CD4-positive, alpha-beta T cell (primary cell): ENCODE results near the gene LMTK3. TPM values are rescaled to one million over a fixed set of nuclear protein-coding genes. Genes with fewer than 3 reads are reported as not detected.

Experiments
- ATAC-seq: fragments of 200-7000 bp; cut with Tn5 transposase; one replicate; pipeline ENCODE4 v1.10.0; 2022; ENCODE audit warnings: mild to moderate bottlenecking; ENCODE audit not compliant: poor library complexity
- CTCF ChIA-PET: fragments of 350-600 bp; sonication (Branson Sonifier 250); formaldehyde crosslinking; loops from one replicate; lab custom pipeline; 2021; ENCODE audit warnings: antibody characterized with exemption, inconsistent platforms; lab: Charles Lee
- POLR2A ChIA-PET: fragments of 350-600 bp; sonication (Branson Sonifier 250); formaldehyde crosslinking; loops from one replicate; lab custom pipeline; 2021; ENCODE audit warnings: antibody characterized with exemption, inconsistent platforms; lab: Charles Lee
- DNase-seq, 14 experiments: peaks; one replicate each; pipeline ENCODE4 v3.0.0-alpha.2; 2013 to 2020; ENCODE audit warnings: mixed read lengths in 2 of 14
- H3K27ac ChIP-seq, 2 donors: one replicate each; pipeline versions ENCODE4 v1.5.1 to v1.7.0; 2013; ENCODE audit warnings: low read length in 2 of 2, low read depth in 1 of 2, mild to moderate bottlenecking in 1 of 2
- H3K27me3 ChIP-seq, 2 experiments: 1 replicate in 1 of 2; 2 replicates in 1 of 2; pipeline versions ENCODE4 v1.6.1 to v1.7.0; 2013; ENCODE audit warnings: low read length in 2 of 2, control low read depth in 1 of 2, mild to moderate bottlenecking in 1 of 2, moderate library complexity in 1 of 2; ENCODE audit not compliant: insufficient read depth in 2 of 2, control insufficient read depth in 1 of 2
- H3K36me3 ChIP-seq: one replicate; pipeline ENCODE4 v1.6.1; 2013; ENCODE audit warnings: low read length, control low read depth; ENCODE audit not compliant: insufficient read depth
- H3K4me1 ChIP-seq: one replicate; pipeline ENCODE4 v1.6.1; 2013; ENCODE audit warnings: low read length, control low read depth; ENCODE audit not compliant: insufficient read depth
- H3K4me3 ChIP-seq: one replicate; pipeline ENCODE4 v1.5.1; 2013; ENCODE audit warnings: mild to moderate bottlenecking, low read length, moderate library complexity
- H3K9me3 ChIP-seq, 2 experiments: 1 replicate in 1 of 2; 2 replicates in 1 of 2; pipeline versions ENCODE4 v1.6.1 to v1.7.0; 2013; ENCODE audit warnings: low read length in 2 of 2, mild to moderate bottlenecking in 2 of 2, control low read depth in 1 of 2, moderate library complexity in 1 of 2; ENCODE audit not compliant: control insufficient read depth in 1 of 2, insufficient read depth in 1 of 2
- H3K27ac Mint-ChIP-seq: one replicate; pipeline ENCODE4 v1.8.0; 2020; ENCODE audit warnings: mixed read lengths
- H3K27me3 Mint-ChIP-seq: one replicate; pipeline ENCODE4 v1.8.0; 2021; ENCODE audit warnings: mixed read lengths
- H3K36me3 Mint-ChIP-seq: one replicate; pipeline ENCODE4 v1.8.0; 2021; ENCODE audit warnings: low read depth, mixed read lengths
- H3K4me1 Mint-ChIP-seq: one replicate; pipeline ENCODE4 v1.8.0; 2021; ENCODE audit warnings: low read depth, mixed read lengths
- H3K4me3 Mint-ChIP-seq: one replicate; pipeline ENCODE4 v1.8.0; 2020; ENCODE audit warnings: mild to moderate bottlenecking, mixed read lengths
- H3K9me3 Mint-ChIP-seq: one replicate; pipeline ENCODE4 v1.8.0; 2020; ENCODE audit warnings: mixed read lengths
- intact Hi-C, 2 experiments: fragments of 100-400 bp; cut with DNase I in 1 of 2; cut with micrococcal nuclease in 1 of 2; formaldehyde crosslinking; loops; one replicate each; pipeline versions ENCODE4 v1.15.1 to v1.9.0; 2023 to 2025; cut with DNase I, micrococcal nuclease
- total RNA-seq, 174 experiments: library from RNA in 2 of 174; stranded (reverse) in 2 of 174; gene quantifications; one replicate each; pipeline ENCODE4 v1.2.3 and lab custom pipeline; 2021 to 2026
- TF ChIP-seq, protein P1 (sequence below): fragments of 200-600 bp; IDR thresholded peaks from one replicate; pipeline ENCODE4 v1.8.0; 2022; ENCODE audit warnings: antibody characterized with exemption, mild to moderate bottlenecking

Gene LMTK3
- total RNA-seq, 2 experiments from 2014 or later, result 15.6 to 18.9 TPM

DNA sequence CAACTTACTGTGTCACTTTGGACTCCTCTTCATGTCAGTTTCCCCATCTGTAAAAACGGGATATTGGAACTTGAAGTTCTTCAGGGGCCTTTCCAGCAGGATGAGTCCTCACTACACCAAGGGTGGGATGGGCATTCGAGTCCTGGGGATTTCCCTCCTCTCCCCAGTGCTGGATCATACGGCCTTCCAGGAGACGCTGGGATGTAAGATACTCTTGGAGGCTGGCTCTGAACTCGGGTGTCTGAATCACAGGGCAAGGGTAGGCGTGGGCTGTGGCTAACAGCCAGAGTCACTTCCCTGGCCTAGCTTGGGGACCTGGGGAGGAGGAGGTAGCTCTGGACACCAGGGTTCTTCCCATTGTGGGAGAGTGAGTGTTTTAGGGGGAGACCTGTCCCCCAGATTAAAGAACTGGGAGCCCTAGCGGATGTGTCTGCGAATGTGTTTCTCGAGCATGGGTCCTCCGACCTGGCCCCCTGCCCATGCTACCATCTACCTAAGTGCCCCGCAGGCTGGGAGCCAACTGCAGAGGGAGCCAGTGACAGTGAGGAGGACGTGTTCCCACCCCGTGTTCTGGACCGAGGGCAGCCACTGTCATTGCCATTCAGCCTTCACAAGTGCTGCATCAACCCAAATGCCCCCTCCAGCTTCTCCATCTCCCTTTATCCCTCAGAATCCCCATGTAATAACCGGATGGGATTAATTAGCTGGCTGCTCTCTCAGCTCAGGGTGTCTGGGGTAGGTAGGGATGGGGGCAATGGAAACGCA, 44.9 kb downstream of the LMTK3 start:
- Mint-ChIP-seq H3K4me3 (no peak overlapping the region), H3K9me3 (no peaks in the 10 kb centered on the region), H3K36me3 (peaks cover 21% of the 10 kb centered on the region), H3K27me3 (no peaks in the 10 kb centered on the region), H3K4me1 (peaks cover 21% of the 10 kb centered on the region), H3K27ac (no peak overlapping the region)
- ChIA-PET POLR2A (interaction anchor here (0.5 kb wide), 1 partner anchor 21 kb away, joined by 3 read pairs; no protein-coding TSS in a partner anchor), CTCF (no interaction called here)
- ATAC-seq (no peak), DNase-seq (no peak)
- Histone ChIP-seq H3K27ac (no peak overlapping the region), H3K4me1 (peaks cover 20% of the 10 kb centered on the region), H3K9me3 (no peaks in the 10 kb centered on the region), H3K27me3 (no peaks in the 10 kb centered on the region), H3K4me3 (no peak overlapping the region), H3K36me3 (peaks cover 14% of the 10 kb centered on the region)
- TF ChIP-seq, protein P1, sequence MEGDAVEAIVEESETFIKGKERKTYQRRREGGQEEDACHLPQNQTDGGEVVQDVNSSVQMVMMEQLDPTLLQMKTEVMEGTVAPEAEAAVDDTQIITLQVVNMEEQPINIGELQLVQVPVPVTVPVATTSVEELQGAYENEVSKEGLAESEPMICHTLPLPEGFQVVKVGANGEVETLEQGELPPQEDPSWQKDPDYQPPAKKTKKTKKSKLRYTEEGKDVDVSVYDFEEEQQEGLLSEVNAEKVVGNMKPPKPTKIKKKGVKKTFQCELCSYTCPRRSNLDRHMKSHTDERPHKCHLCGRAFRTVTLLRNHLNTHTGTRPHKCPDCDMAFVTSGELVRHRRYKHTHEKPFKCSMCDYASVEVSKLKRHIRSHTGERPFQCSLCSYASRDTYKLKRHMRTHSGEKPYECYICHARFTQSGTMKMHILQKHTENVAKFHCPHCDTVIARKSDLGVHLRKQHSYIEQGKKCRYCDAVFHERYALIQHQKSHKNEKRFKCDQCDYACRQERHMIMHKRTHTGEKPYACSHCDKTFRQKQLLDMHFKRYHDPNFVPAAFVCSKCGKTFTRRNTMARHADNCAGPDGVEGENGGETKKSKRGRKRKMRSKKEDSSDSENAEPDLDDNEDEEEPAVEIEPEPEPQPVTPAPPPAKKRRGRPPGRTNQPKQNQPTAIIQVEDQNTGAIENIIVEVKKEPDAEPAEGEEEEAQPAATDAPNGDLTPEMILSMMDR, result no peak
- intact Hi-C loops, result loop anchor here in 1 of 2 experiments (5.0 kb wide), 1 partner anchor 134 kb away; no protein-coding TSS in a partner anchor

- POLR2A ChIA-PET, result no interaction called here
- CTCF ChIA-PET, result no interaction called here
Observed at GRCh38 chr19:48465215-48465614, 46.4 kb downstream of the LMTK3 start.

DNA sequence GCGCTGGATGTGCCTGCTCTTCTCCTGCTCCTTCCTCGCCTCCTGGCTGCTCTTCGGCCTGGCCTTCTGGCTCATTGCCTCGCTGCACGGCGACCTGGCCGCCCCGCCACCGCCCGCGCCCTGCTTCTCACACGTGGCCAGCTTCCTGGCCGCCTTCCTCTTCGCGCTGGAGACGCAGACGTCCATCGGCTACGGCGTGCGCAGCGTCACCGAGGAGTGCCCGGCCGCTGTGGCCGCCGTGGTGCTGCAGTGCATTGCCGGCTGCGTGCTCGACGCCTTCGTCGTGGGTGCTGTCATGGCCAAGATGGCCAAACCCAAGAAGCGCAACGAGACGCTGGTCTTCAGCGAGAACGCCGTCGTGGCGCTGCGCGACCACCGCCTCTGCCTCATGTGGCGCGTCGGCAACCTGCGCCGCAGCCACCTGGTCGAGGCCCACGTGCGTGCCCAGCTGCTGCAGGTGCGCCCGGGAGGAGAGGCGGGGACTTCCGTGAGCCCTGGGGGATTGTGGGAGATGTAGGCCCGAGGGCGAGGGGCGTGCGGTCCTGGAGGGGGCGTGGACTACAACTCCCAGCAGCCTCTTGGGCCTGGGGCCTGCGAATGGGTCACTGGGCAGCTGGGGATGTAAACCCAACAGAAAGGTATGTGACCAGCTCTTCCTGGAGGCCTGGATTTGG, 49.5 kb downstream of the LMTK3 start:
- intact Hi-C loops, result no loop called here
- no peak overlapping the region for H3K27ac Mint-ChIP-seq
- CTCF ChIA-PET, result no interaction called here
- Histone ChIP-seq H3K9me3 (no peaks in the 10 kb centered on the region), H3K4me3 (no peak overlapping the region), H3K4me1 (no peaks in the 10 kb centered on the region), H3K27me3 (no peaks in the 10 kb centered on the region), H3K36me3 (peaks cover 5% of the 10 kb centered on the region), H3K27ac (no peak overlapping the region)
- no peak for ATAC-seq
- POLR2A ChIA-PET, result no interaction called here
- TF ChIP-seq, protein P1, result no peak
- H3K27me3 Mint-ChIP-seq, result no peaks in the 10 kb centered on the region
- H3K9me3 Mint-ChIP-seq, result no peaks in the 10 kb centered on the region
- DNase-seq, result peak in 1 of 14 experiments; percentile 44
- H3K4me1 Mint-ChIP-seq, result no peaks in the 10 kb centered on the region
- H3K4me3 Mint-ChIP-seq, result no peak overlapping the region
- H3K36me3 Mint-ChIP-seq, result peaks cover 9% of the 10 kb centered on the region

More at GRCh38 chr19:48465215-48465614, 46.4 kb downstream of the LMTK3 start:
- Histone ChIP-seq H3K4me1 (peaks cover 13% of the 10 kb centered on the region), H3K27ac (no peak overlapping the region), H3K27me3 (no peaks in the 10 kb centered on the region), H3K9me3 (no peaks in the 10 kb centered on the region), H3K36me3 (no peaks in the 10 kb centered on the region), H3K4me3 (no peak overlapping the region)
- no peak for ATAC-seq
- Mint-ChIP-seq H3K4me3 (no peak overlapping the region), H3K9me3 (no peaks in the 10 kb centered on the region), H3K36me3 (peaks cover 12% of the 10 kb centered on the region), H3K4me1 (peaks cover 13% of the 10 kb centered on the region), H3K27ac (no peak overlapping the region), H3K27me3 (no peaks in the 10 kb centered on the region)
- no peak for DNase-seq
- TF ChIP-seq, protein P1, result no peak
- intact Hi-C loops, result loop anchor here in 1 of 2 experiments (5.0 kb wide), 1 partner anchor 133 kb away; no protein-coding TSS in a partner anchor
